Right atrium auricular region (tissue), 2 donors: Measurements from ENCODE around the gene HASPIN. TPM values are rescaled to one million over a fixed set of nuclear protein-coding genes. Genes with fewer than 3 reads are reported as not detected.

ENCODE experiments used
- DNase-seq: peaks from one replicate; pipeline ENCODE4 v3.0.0-alpha.2; 2019; ENCODE audit warnings: low spot score
- H3K27ac ChIP-seq, 2 donors: fragments of 200-600 bp; sonication (generic); 1 replicate in 1 of 2; 2 replicates in 1 of 2; pipeline ENCODE4 v1.5.1; 2016 to 2019
- H3K27me3 ChIP-seq, 2 donors: fragments of 200-600 bp; sonication (generic); one replicate each; pipeline versions ENCODE4 v1.5.1 to v1.6.0; 2017 to 2019
- H3K36me3 ChIP-seq: fragments of 200-600 bp; sonication (generic); one replicate; pipeline ENCODE4 v1.5.1; 2016
- H3K4me1 ChIP-seq, 2 donors: fragments of 200-600 bp; sonication (generic); one replicate each; pipeline versions ENCODE4 v1.5.1 to v1.6.0; 2017 to 2019
- H3K4me3 ChIP-seq, 2 donors: fragments of 200-600 bp; sonication (generic); 1 replicate in 1 of 2; 2 replicates in 1 of 2; pipeline ENCODE4 v1.5.1; 2017 to 2019; ENCODE audit warnings: mild to moderate bottlenecking in 1 of 2, moderate library complexity in 1 of 2
- H3K9me3 ChIP-seq, 2 donors: fragments of 200-600 bp; sonication (generic); one replicate each; pipeline ENCODE4 v1.5.1; 2019
- CTCF ChIP-seq, 2 donors: fragments of 200-600 bp; sonication (generic); IDR thresholded peaks; one replicate each; pipeline ENCODE4 v1.5.1; 2019; ENCODE audit warnings: antibody characterized with exemption in 2 of 2
- total RNA-seq, 2 donors: library from RNA; depleted of rRNA; stranded (reverse); fragments of >200 nt; gene quantifications; one replicate each; pipeline ENCODE4 v1.1.0, GENCODE V29; 2016

Gene HASPIN
- total RNA-seq, 2 donors from 2014 or later: not detected

- TF ChIP-seq CTCF (IDR thresholded peaks at IDR 0.05): no peak
- no peak for DNase-seq
- H3K9me3 ChIP-seq: no peaks in the 10 kb centered on the region
- no peaks in the 10 kb centered on the region for H3K36me3 ChIP-seq
- peaks cover 0 to 4% of the 10 kb centered on the region in 2 donors for H3K27me3 ChIP-seq
- no peak overlapping the region for H3K4me3 ChIP-seq
- H3K27ac ChIP-seq: no peak overlapping the region
- H3K4me1 ChIP-seq: no peaks in the 10 kb centered on the region
Measured at GRCh38 chr17:3681057-3681456, 42.6 kb upstream of the HASPIN start.

- TF ChIP-seq CTCF (IDR thresholded peaks at IDR 0.05): no peak
- Histone ChIP-seq H3K36me3 (no peaks in the 10 kb centered on the region), H3K27me3 (peaks cover 0 to 4% of the 10 kb centered on the region in 2 donors), H3K27ac (no peak overlapping the region), H3K9me3 (no peaks in the 10 kb centered on the region), H3K4me1 (no peaks in the 10 kb centered on the region), H3K4me3 (no peak overlapping the region)
- no peak for DNase-seq
Measured at GRCh38 chr17:3681565-3681964, 42.1 kb upstream of the HASPIN start.

- H3K4me3 ChIP-seq: no peak overlapping the region
- H3K36me3 ChIP-seq: no peaks in the 10 kb centered on the region
- no peak for TF ChIP-seq CTCF (IDR thresholded peaks at IDR 0.05)
- no peak for DNase-seq
- no peaks in the 10 kb centered on the region for H3K9me3 ChIP-seq
- peaks cover 0 to 4% of the 10 kb centered on the region in 2 donors for H3K27me3 ChIP-seq
- no peak overlapping the region for H3K27ac ChIP-seq
- no peaks in the 10 kb centered on the region for H3K4me1 ChIP-seq
Measured at GRCh38 chr17:3682033-3682432, 41.7 kb upstream of the HASPIN start.

- peak; percentile 74 to 90 for TF ChIP-seq CTCF (IDR thresholded peaks at IDR 0.05)
- H3K9me3 ChIP-seq: no peaks in the 10 kb centered on the region
Measured at GRCh38 chr17:3683054-3683511, 40.6 kb upstream of the HASPIN start.

GRCh38 chr17:3685174-3685573 is 38.5 kb upstream of the HASPIN start:
- H3K4me3 ChIP-seq: no peak overlapping the region
- H3K27me3 ChIP-seq: peaks cover 0 to 4% of the 10 kb centered on the region in 2 donors
- no peak for DNase-seq
- no peaks in the 10 kb centered on the region for H3K9me3 ChIP-seq
- H3K27ac ChIP-seq: no peak overlapping the region
- H3K4me1 ChIP-seq: no peaks in the 10 kb centered on the region
- no peak for TF ChIP-seq CTCF (IDR thresholded peaks at IDR 0.05)
- H3K36me3 ChIP-seq: no peaks in the 10 kb centered on the region

More at GRCh38 chr17:3683054-3683511, 40.6 kb upstream of the HASPIN start:
- no peaks in the 10 kb centered on the region for H3K36me3 ChIP-seq
- no peak overlapping the region for H3K27ac ChIP-seq
- no peaks in the 10 kb centered on the region for H3K4me1 ChIP-seq
- no peak overlapping the region for H3K4me3 ChIP-seq
- peaks cover 0 to 4% of the 10 kb centered on the region in 2 donors for H3K27me3 ChIP-seq
- DNase-seq: no peak

GRCh38 chr17:3688027-3688553 is 35.6 kb upstream of the HASPIN start:
- Histone ChIP-seq H3K27ac (no peak overlapping the region), H3K27me3 (peaks cover 0 to 4% of the 10 kb centered on the region in 2 donors), H3K4me3 (no peak overlapping the region), H3K36me3 (no peaks in the 10 kb centered on the region), H3K4me1 (no peaks in the 10 kb centered on the region), H3K9me3 (no peaks in the 10 kb centered on the region)
- DNase-seq: no peak
- no peak for TF ChIP-seq CTCF (IDR thresholded peaks at IDR 0.05)
